HCT116 (cell line): ENCODE results near the gene DENND6A. TPM values are rescaled to one million over a fixed set of nuclear protein-coding genes. Genes with fewer than 3 reads are reported as not detected.

Experiments
- ATAC-seq: fragments of 200-7000 bp; cut with Tn5 transposase; 2 replicates; pipeline ENCODE4 v1.9.1; 2020; ENCODE audit warnings: mild to moderate bottlenecking, moderate library complexity
- BruUV-seq: library from RNA; stranded (reverse); fragments of 400-500 nt; replicated peaks from 2 replicates; lab custom pipeline; 2021; lab: Mats Ljungman, UMichigan
- CTCF ChIA-PET: fragments of 300-600 bp; sonication (Branson Sonifier 250); formaldehyde crosslinking; loops from one replicate; lab custom pipeline; 2021; ENCODE audit warnings: antibody characterized with exemption; lab: Charles Lee
- POLR2A ChIA-PET: fragments of 300-600, 350-600 bp; sonication (Branson Sonifier 250); formaldehyde crosslinking; loops from one replicate; lab custom pipeline; 2021; ENCODE audit warnings: antibody characterized with exemption; lab: Charles Lee
- RAD21 ChIA-PET, 2 experiments: fragments of 300-600 bp; sonication (Branson Sonifier 250); formaldehyde crosslinking; loops; one replicate each; lab custom pipeline; 2023; ENCODE audit warnings: low total read pairs in 2 of 2; ENCODE audit not compliant: uncharacterized antibody in 2 of 2, unreplicated experiment in 2 of 2, low non-redundant PET in 1 of 2; lab: Charles Lee
- DNase-seq: peaks from one replicate; pipeline ENCODE4 v3.0.0-alpha.2; 2010; ENCODE audit warnings: low read depth, low spot score
- H2AFZ ChIP-seq: fragments of 200-600 bp; shearing (Covaris generic), sonication (generic); 2 replicates; pipeline ENCODE4 v1.6.1; 2017; ENCODE audit warnings: low read depth, mixed run types, mixed read lengths, antibody characterized with exemption, low read length; ENCODE audit not compliant: poor library complexity, severe bottlenecking
- H3K27ac ChIP-seq: 2 replicates; pipeline ENCODE4 v1.5.1; 2012; ENCODE audit warnings: low read depth, low read length
- H3K27me3 ChIP-seq: fragments of 200-600 bp; sonication (generic); 2 replicates; pipeline ENCODE4 v1.6.1; 2016; ENCODE audit warnings: mixed run types, low read length, mixed read lengths; ENCODE audit not compliant: insufficient read depth
- H3K36me3 ChIP-seq, 2 experiments: fragments of 200-500 bp in 1 of 2; fragments of 200-600 bp in 1 of 2; sonication (Bioruptor generic) in 1 of 2; sonication (generic) in 1 of 2; 2 replicates each; pipeline versions ENCODE4 v1.5.1 to v1.6.1; 2014 to 2016; ENCODE audit warnings: low read length in 2 of 2, inconsistent platforms in 1 of 2, mixed read lengths in 1 of 2, mixed run types in 1 of 2; ENCODE audit not compliant: insufficient read depth in 2 of 2, control insufficient read depth in 1 of 2
- H3K4me1 ChIP-seq, 2 experiments: fragments of 200-600 bp in 1 of 2; sonication (generic) in 1 of 2; 2 replicates each; pipeline versions ENCODE4 v1.5.1 to v1.6.1; 2012 to 2017; ENCODE audit warnings: low read length in 2 of 2, inconsistent platforms in 1 of 2, mild to moderate bottlenecking in 1 of 2, mixed read lengths in 1 of 2, mixed run types in 1 of 2, moderate library complexity in 1 of 2; ENCODE audit not compliant: insufficient read depth in 2 of 2, control insufficient read depth in 1 of 2
- H3K4me2 ChIP-seq: fragments of 200-600 bp; sonication (generic); 2 replicates; pipeline ENCODE4 v1.6.1; 2017; ENCODE audit warnings: mixed run types, low read length, mixed read lengths
- H3K4me3 ChIP-seq, 2 experiments: fragments of 200-600 bp in 1 of 2; sonication (generic) in 1 of 2; replicated peaks in 1 of 2; 2 replicates each; pipeline ENCODE4 v1.5.1; 2011 to 2016; ENCODE audit warnings: low read length in 2 of 2, control low read depth in 1 of 2, low read depth in 1 of 2, mild to moderate bottlenecking in 1 of 2, mixed read lengths in 1 of 2, mixed run types in 1 of 2
- H3K79me2 ChIP-seq: fragments of 200-600 bp; sonication (generic); 2 replicates; pipeline ENCODE4 v1.6.1; 2017; ENCODE audit warnings: mild to moderate bottlenecking, mixed run types, low read length, moderate library complexity, mixed read lengths; ENCODE audit not compliant: insufficient read depth
- H3K9ac ChIP-seq: fragments of 200-600 bp; sonication (generic); 2 replicates; pipeline ENCODE4 v1.6.1; 2016; ENCODE audit warnings: low read length, mixed read lengths
- H3K9me2 ChIP-seq: fragments of 200-600 bp; sonication (generic), shearing (Covaris generic); 2 replicates; pipeline ENCODE4 v1.6.1; 2017; ENCODE audit warnings: mixed run types, mild to moderate bottlenecking, moderate library complexity; ENCODE audit not compliant: insufficient read depth
- H3K9me3 ChIP-seq, 2 experiments: fragments of 200-500 bp in 1 of 2; fragments of 200-600 bp in 1 of 2; sonication (Bioruptor generic) in 1 of 2; sonication (generic) in 1 of 2; 2 replicates each; pipeline ENCODE4 v1.6.1; 2014 to 2017; ENCODE audit warnings: low read length in 2 of 2, mixed read lengths in 2 of 2, inconsistent platforms in 1 of 2, low read depth in 1 of 2, mild to moderate bottlenecking in 1 of 2, mixed run types in 1 of 2, moderate library complexity in 1 of 2; ENCODE audit not compliant: control insufficient read depth in 1 of 2, insufficient read depth in 1 of 2
- H4K20me1 ChIP-seq: fragments of 200-600 bp; sonication (generic), shearing (Covaris generic); 2 replicates; pipeline ENCODE4 v1.6.1; 2017; ENCODE audit warnings: mixed run types, mild to moderate bottlenecking, moderate library complexity; ENCODE audit not compliant: insufficient read depth
- ATF3 ChIP-seq: IDR thresholded peaks from 2 replicates; pipeline ENCODE4 v1.6.1; 2012
- EGR1 ChIP-seq: IDR thresholded peaks from 2 replicates; pipeline ENCODE4 v1.6.1; 2012; ENCODE audit warnings: low read depth
- ELF1 ChIP-seq: IDR thresholded peaks from 2 replicates; pipeline ENCODE4 v1.6.1; 2012; ENCODE audit warnings: low read depth, borderline replicate concordance
- FOSL1 ChIP-seq: IDR thresholded peaks from 2 replicates; pipeline ENCODE4 v1.6.1; 2012; ENCODE audit warnings: low read depth
- JUND ChIP-seq: IDR thresholded peaks from 2 replicates; pipeline ENCODE4 v1.6.1; 2012
- SIN3A ChIP-seq: IDR thresholded peaks from 2 replicates; pipeline ENCODE4 v1.6.1; 2012; ENCODE audit warnings: low read depth
- SRF ChIP-seq: IDR thresholded peaks from 2 replicates; pipeline ENCODE4 v1.6.1; 2012; ENCODE audit warnings: low read depth
- TCF7L2 ChIP-seq: IDR thresholded peaks from 2 replicates; pipeline ENCODE4 v1.7.0; 2011; ENCODE audit warnings: borderline replicate concordance, inconsistent platforms; ENCODE audit not compliant: insufficient read depth, insufficient read length; ENCODE audit errors: extremely low read depth
- ZNF274 ChIP-seq: fragments of 200-500 bp; sonication (Bioruptor generic); IDR thresholded peaks from 2 replicates; pipeline ENCODE4 v1.6.1; 2014; ENCODE audit warnings: mild to moderate bottlenecking, low read depth, low read length, inconsistent platforms
- intact Hi-C: fragments of 100-400 bp; cut with micrococcal nuclease; formaldehyde crosslinking; loops from 2 replicates; pipeline ENCODE4 v1.10.0; 2022
- total RNA-seq: library from RNA; stranded (reverse); gene quantifications from one replicate; pipeline ENCODE4 v1.2.1, GENCODE V29; 2021; ENCODE audit not compliant: unreplicated experiment

Gene DENND6A
- total RNA-seq, 1 experiment from 2014 or later: 22.3 TPM

DNA sequence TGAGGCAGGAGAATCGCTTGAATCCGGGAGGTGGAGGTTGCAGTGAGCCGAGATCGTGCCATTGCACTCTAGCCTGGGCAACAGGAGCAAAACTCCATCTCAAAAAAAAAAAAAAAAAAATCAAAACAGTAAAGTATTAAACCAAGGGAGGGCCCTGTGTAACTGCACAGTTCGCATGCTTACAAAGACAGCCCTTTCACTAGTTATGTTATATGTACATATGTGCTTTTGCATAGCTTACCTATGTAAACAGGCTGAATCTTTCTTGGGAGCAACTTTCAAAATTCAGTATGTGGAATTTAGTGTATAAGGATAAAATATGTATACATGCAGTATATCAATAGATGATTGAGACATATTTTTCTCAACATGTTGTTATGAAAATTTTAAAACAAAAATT is 47.1 kb upstream of the DENND6A start:
- ATAC-seq: no peak

DNA sequence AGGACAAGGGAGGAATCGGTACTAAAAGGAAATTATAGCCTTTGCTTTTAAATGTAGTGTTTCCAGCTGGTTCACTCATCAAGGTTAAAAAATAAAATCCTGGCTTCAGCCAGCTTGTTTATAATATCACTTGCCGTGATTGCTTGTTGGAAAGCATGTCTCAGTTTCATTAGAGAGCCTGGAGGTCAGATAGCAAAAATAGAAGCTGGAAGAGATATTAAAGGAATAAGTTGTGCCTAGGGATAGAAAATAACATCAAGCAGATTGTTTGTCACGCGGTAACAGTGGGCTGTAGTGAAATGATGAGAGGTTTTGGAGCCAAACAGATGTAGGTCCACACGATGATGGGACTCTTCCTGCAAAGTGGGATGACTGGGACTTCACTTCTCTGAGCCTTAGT is 45.5 kb upstream of the DENND6A start:
- TF ChIP-seq SIN3A: no peak
- TF ChIP-seq ATF3: no peak
- no peak for TF ChIP-seq TCF7L2
- no peak for TF ChIP-seq JUND
- TF ChIP-seq EGR1: no peak
- no peak for TF ChIP-seq FOSL1
- no peak for TF ChIP-seq ELF1
- no peak for TF ChIP-seq SRF
- Histone ChIP-seq H3K27me3 (no peaks in the 10 kb centered on the region), H3K79me2 (no peaks in the 10 kb centered on the region), H2AFZ (no peak overlapping the region), H3K36me3 (no peaks in the 10 kb centered on the region), H3K4me3 (no peak overlapping the region), H3K27ac (no peak overlapping the region), H3K9me3 (no peaks in the 10 kb centered on the region), H3K4me1 (peaks cover 0 to 6% of the 10 kb centered on the region in 2 experiments; a peak in 1 of 4 replicates), H3K9me2 (no peaks in the 10 kb centered on the region), H3K9ac (no peak overlapping the region), H3K4me2 (no peak overlapping the region), H4K20me1 (no peaks in the 10 kb centered on the region)
- ATAC-seq (no peak), DNase-seq (no peak)
- ChIA-PET POLR2A (interaction anchor here (1.1 kb wide), 1 partner anchor 18 kb away, joined by 3 read pairs; the partner anchor contains the start of gene SLMAP), RAD21 (no interaction called here), CTCF (no interaction called here)
- intact Hi-C loops: no loop called here
- no TSS peak for BruUV-seq

More for the DNA sequence above, 47.1 kb upstream of the DENND6A start:
- POLR2A ChIA-PET: no interaction called here
- TF ChIP-seq ZNF274 (no peak), SRF (no peak)
- Histone ChIP-seq H3K27ac (no peak overlapping the region), H4K20me1 (no peaks in the 10 kb centered on the region), H3K79me2 (no peaks in the 10 kb centered on the region), H3K4me2 (no peak overlapping the region), H3K27me3 (no peaks in the 10 kb centered on the region), H2AFZ (no peak overlapping the region), H3K9me2 (no peaks in the 10 kb centered on the region), H3K9me3 (no peaks in the 10 kb centered on the region), H3K9ac (no peak overlapping the region), H3K36me3 (no peaks in the 10 kb centered on the region), H3K4me3 (no peak overlapping the region), H3K4me1 (no peaks in the 10 kb centered on the region)
- DNase-seq: no peak
- intact Hi-C loops: no loop called here
- no TSS peak for BruUV-seq
- RAD21 ChIA-PET: no interaction called here
- CTCF ChIA-PET: no interaction called here
